Gastrocnemius medialis (tissue), 4 donors: ENCODE data around the gene THTPA. TPM values are rescaled to one million over a fixed set of nuclear protein-coding genes. Genes with fewer than 3 reads are reported as not detected.
A peak's percentile ranks its signal among the peaks of the same experiment; 100 is the strongest.

ENCODE experiments used
- ATAC-seq, 2 donors: fragments of 150-250 bp; one replicate each; pipeline ENCODE4 v1.9.1; 2016
- DNase-seq, 2 donors: peaks; one replicate each; pipeline ENCODE4 v3.0.0-alpha.2; 2019
- H3K27ac ChIP-seq, 4 donors: fragments of 200-600 bp; sonication (generic); 1 replicate in 1 of 4; 2 replicates in 3 of 4; pipeline ENCODE4 v1.5.1; 2016 to 2018; ENCODE audit warnings: mild to moderate bottlenecking in 2 of 4, moderate library complexity in 1 of 4
- H3K27me3 ChIP-seq, 3 donors: fragments of 200-600 bp; sonication (generic) in 2 of 3; 1 replicate in 1 of 3; 2 replicates in 2 of 3; pipeline versions ENCODE4 v1.5.1 to v1.6.0; 2016 to 2019; ENCODE audit warnings: mild to moderate bottlenecking in 1 of 3, moderate library complexity in 1 of 3
- H3K36me3 ChIP-seq, 2 donors: fragments of 200-600 bp; sonication (generic) in 1 of 2; one replicate each; pipeline ENCODE4 v1.5.1; 2017 to 2018
- H3K4me1 ChIP-seq, 2 donors: fragments of 200-600 bp; sonication (generic) in 1 of 2; one replicate each; pipeline ENCODE4 v1.5.1; 2016 to 2017; ENCODE audit warnings: mild to moderate bottlenecking in 2 of 2
- H3K4me3 ChIP-seq, 4 donors: fragments of 200-600 bp; sonication (generic) in 3 of 4; 1 replicate in 1 of 4; 2 replicates in 3 of 4; pipeline ENCODE4 v1.5.1; 2016 to 2019; ENCODE audit warnings: mild to moderate bottlenecking in 2 of 4
- H3K9me3 ChIP-seq, 3 donors: fragments of 200-600 bp; sonication (generic) in 2 of 3; 1 replicate in 1 of 3; 2 replicates in 2 of 3; pipeline ENCODE4 v1.5.1; 2016 to 2019
- CTCF ChIP-seq, 5 experiments: fragments of 450-650 bp in 3 of 5; fragments of 200-600 bp in 2 of 5; sonication (generic) in 2 of 5; IDR thresholded peaks in 4 of 5; conservative IDR thresholded peaks in 1 of 5; 1 replicate in 4 of 5; 2 replicates in 1 of 5; pipeline ENCODE4 v1.5.1; 2016 to 2019; ENCODE audit warnings: antibody characterized with exemption in 5 of 5, mild to moderate bottlenecking in 3 of 5, moderate library complexity in 3 of 5
- POLR2A ChIP-seq, 2 donors: fragments of 450-650 bp; IDR thresholded peaks; one replicate each; pipeline ENCODE4 v1.6.1; 2017; ENCODE audit warnings: antibody characterized with exemption in 2 of 2, mild to moderate bottlenecking in 2 of 2, moderate library complexity in 2 of 2
- in situ Hi-C, 4 donors: fragments of 200-750 bp; cut with MboI; loops; one replicate each; pipeline versions ENCODE4 v1.15.0 to v1.8.0; 2017; ENCODE audit warnings: low sequenced_read_pairs in 4 of 4
- intact Hi-C: fragments of 100-400 bp; cut with DNase I; formaldehyde crosslinking; loops from one replicate; pipeline ENCODE4 v1.15.1; 2023; ENCODE audit warnings: low total_unique reads
- total RNA-seq, 4 donors: library from RNA; depleted of rRNA; stranded (reverse); fragments of >200 nt; gene quantifications; one replicate each; pipeline versions ENCODE4 v1.1.0 to v1.2.3, GENCODE V29; 2016

The THTPA gene
- total RNA-seq, 4 donors from 2014 or later, result 13.2 to 32.9 (median 21.4) TPM

- ATAC-seq (no peak), DNase-seq (peak in 1 of 2 donors; percentile 0)
- no peak overlapping the region for H3K4me3 ChIP-seq
- TF ChIP-seq POLR2A (IDR thresholded peaks at IDR 0.05), result no peak
- no peak for TF ChIP-seq CTCF (IDR thresholded peaks at IDR 0.05 in 4 of 5, conservative IDR thresholded peaks at IDR 0.05 in 1 of 5)
- no peaks in the 10 kb centered on the region for H3K9me3 ChIP-seq
- in situ Hi-C loops (loop anchor here in 2 of 4 donors (25.0 kb wide), 2 partner anchors 236 to 986 kb away; partner anchors contain the start of genes ABHD4 (in 1 of the 2) and DAD1 (in 1 of the 2)), intact Hi-C loops (no loop called here)
- H3K27me3 ChIP-seq, result peaks cover 34 to 47% (median 35%) of the 10 kb centered on the region in 3 donors
- no peaks in the 10 kb centered on the region for H3K4me1 ChIP-seq
- no peak overlapping the region for H3K27ac ChIP-seq
- no peaks in the 10 kb centered on the region for H3K36me3 ChIP-seq
Observed at GRCh38 chr14:23573384-23574015, 17.4 kb downstream of the THTPA start.

- TF ChIP-seq CTCF (IDR thresholded peaks at IDR 0.05 in 4 of 5, conservative IDR thresholded peaks at IDR 0.05 in 1 of 5) (no peak), POLR2A (IDR thresholded peaks at IDR 0.05) (no peak)
- no peaks in the 10 kb centered on the region for H3K9me3 ChIP-seq
- intact Hi-C loops, result no loop called here
- peak overlapping the region; percentile 21 to 43 (median 28) for H3K4me3 ChIP-seq
- DNase-seq (no peak), ATAC-seq (no peak)
- peaks cover 44 to 61% (median 53%) of the 10 kb centered on the region in 3 donors for H3K27me3 ChIP-seq
- H3K36me3 ChIP-seq, result no peaks in the 10 kb centered on the region
- in situ Hi-C loops, result no loop called here
- H3K27ac ChIP-seq, result no peak overlapping the region
- no peaks in the 10 kb centered on the region for H3K4me1 ChIP-seq
Observed at GRCh38 chr14:23577004-23577681, 21.1 kb downstream of the THTPA start.

DNA sequence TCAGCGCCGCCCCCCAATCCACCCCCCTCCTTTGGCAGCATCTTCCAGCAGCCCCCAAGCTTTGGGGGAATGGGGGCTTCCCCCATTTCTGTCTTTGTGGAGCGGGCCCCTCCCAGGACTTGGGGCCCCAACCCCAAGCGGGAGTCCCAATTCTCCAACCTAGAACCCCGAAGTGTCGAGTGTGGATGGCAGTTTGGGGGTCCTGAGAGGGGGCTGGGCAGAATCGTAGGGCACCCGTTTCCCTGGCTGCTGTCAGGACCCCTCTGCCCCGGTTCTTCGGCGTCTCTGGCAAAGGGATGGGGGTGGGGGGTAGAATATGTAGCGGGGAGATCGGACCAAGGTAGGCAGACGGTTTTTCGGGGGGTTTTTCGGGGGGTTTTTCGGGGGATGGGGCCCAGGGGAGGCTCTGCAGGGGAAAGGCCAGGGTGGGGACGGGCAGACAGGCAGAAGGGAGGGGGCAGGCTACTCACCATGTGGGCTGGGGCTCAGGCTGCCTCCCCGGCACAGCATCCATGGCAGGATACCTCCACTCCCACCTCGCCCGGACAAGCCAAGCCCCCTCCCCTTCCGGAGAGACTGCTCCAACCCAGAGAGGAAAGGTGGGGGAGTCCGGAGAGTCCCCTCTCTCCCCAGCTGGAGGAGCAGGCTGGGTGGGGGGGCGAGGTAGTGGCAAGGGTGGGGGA, 21.8 kb downstream of the THTPA start:
- H3K4me3 ChIP-seq, result peak overlapping the region in 2 of 4 donors; percentile 24 to 43
- DNase-seq (no peak), ATAC-seq (no peak)

More for the DNA sequence above, 21.8 kb downstream of the THTPA start:
- no peaks in the 10 kb centered on the region for H3K4me1 ChIP-seq
- in situ Hi-C loops (no loop called here), intact Hi-C loops (no loop called here)
- no peaks in the 10 kb centered on the region for H3K36me3 ChIP-seq
- TF ChIP-seq CTCF (IDR thresholded peaks at IDR 0.05 in 4 of 5, conservative IDR thresholded peaks at IDR 0.05 in 1 of 5), result no peak
- TF ChIP-seq POLR2A (IDR thresholded peaks at IDR 0.05), result no peak
- no peaks in the 10 kb centered on the region for H3K9me3 ChIP-seq
- peaks cover 44 to 64% (median 53%) of the 10 kb centered on the region in 3 donors for H3K27me3 ChIP-seq
- no peak overlapping the region for H3K27ac ChIP-seq
